Glutamatergic neuron (in vitro differentiated cells): Measurements from ENCODE around the gene ZC3H7B. TPM values are rescaled to one million over a fixed set of nuclear protein-coding genes. Genes with fewer than 3 reads are reported as not detected.

Experiments used
- DNase-seq: peaks from one replicate; pipeline ENCODE4 v3.0.0; 2022
- H3K27ac Mint-ChIP-seq: one replicate; pipeline ENCODE4 v1.8.0; 2020; ENCODE audit warnings: mild to moderate bottlenecking, mixed read lengths, inconsistent platforms; ENCODE audit not compliant: unreplicated experiment
- H3K27me3 Mint-ChIP-seq: one replicate; pipeline ENCODE4 v1.8.0; 2020; ENCODE audit warnings: mild to moderate bottlenecking, moderate library complexity, mixed read lengths, inconsistent platforms; ENCODE audit not compliant: unreplicated experiment
- H3K36me3 Mint-ChIP-seq: one replicate; pipeline ENCODE4 v1.8.0; 2020; ENCODE audit warnings: mild to moderate bottlenecking, mixed read lengths, inconsistent platforms; ENCODE audit not compliant: unreplicated experiment
- H3K4me1 Mint-ChIP-seq: one replicate; pipeline ENCODE4 v1.8.0; 2020; ENCODE audit warnings: mild to moderate bottlenecking, low read depth, mixed read lengths, inconsistent platforms; ENCODE audit not compliant: unreplicated experiment
- H3K4me3 Mint-ChIP-seq: one replicate; pipeline ENCODE4 v1.8.0; 2020; ENCODE audit warnings: mild to moderate bottlenecking, mixed read lengths, inconsistent platforms; ENCODE audit not compliant: unreplicated experiment
- H3K9me3 Mint-ChIP-seq: one replicate; pipeline ENCODE4 v1.8.0; 2020; ENCODE audit warnings: mild to moderate bottlenecking, moderate library complexity, mixed read lengths, inconsistent platforms; ENCODE audit not compliant: unreplicated experiment
- total RNA-seq: library from RNA; stranded (reverse); fragmentation: NEBNext Ultra II Directional; extraction: Animal tissue kit (Norgen Biotek cat#: 25700); gene quantifications from one replicate; pipeline ENCODE4 v1.2.1, GENCODE V29; 2021; ENCODE audit not compliant: unreplicated experiment
- TF ChIP-seq, protein P1 (sequence below): fragments of 200-600 bp; sonication (generic); IDR thresholded peaks from one replicate; pipeline ENCODE4 v1.5.0; 2021; ENCODE audit not compliant: partially characterized antibody, unreplicated experiment

Gene ZC3H7B
- total RNA-seq, 1 donor from 2014 or later = 51.6 TPM

GRCh38 chr22:41263704-41264103 is 37.6 kb upstream of the ZC3H7B start:
- Mint-ChIP-seq H3K4me3 (no peak overlapping the region), H3K27ac (no peak overlapping the region), H3K4me1 (peaks cover 6% of the 10 kb centered on the region), H3K9me3 (peaks cover 1% of the 10 kb centered on the region), H3K36me3 (no peaks in the 10 kb centered on the region), H3K27me3 (peaks cover 9% of the 10 kb centered on the region)
- DNase-seq = no peak
- TF ChIP-seq, protein P1, sequence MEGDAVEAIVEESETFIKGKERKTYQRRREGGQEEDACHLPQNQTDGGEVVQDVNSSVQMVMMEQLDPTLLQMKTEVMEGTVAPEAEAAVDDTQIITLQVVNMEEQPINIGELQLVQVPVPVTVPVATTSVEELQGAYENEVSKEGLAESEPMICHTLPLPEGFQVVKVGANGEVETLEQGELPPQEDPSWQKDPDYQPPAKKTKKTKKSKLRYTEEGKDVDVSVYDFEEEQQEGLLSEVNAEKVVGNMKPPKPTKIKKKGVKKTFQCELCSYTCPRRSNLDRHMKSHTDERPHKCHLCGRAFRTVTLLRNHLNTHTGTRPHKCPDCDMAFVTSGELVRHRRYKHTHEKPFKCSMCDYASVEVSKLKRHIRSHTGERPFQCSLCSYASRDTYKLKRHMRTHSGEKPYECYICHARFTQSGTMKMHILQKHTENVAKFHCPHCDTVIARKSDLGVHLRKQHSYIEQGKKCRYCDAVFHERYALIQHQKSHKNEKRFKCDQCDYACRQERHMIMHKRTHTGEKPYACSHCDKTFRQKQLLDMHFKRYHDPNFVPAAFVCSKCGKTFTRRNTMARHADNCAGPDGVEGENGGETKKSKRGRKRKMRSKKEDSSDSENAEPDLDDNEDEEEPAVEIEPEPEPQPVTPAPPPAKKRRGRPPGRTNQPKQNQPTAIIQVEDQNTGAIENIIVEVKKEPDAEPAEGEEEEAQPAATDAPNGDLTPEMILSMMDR = no peak

GRCh38 chr22:41264408-41264941 is 36.9 kb upstream of the ZC3H7B start:
- DNase-seq = no peak
- peaks cover 9% of the 10 kb centered on the region for H3K27me3 Mint-ChIP-seq
- TF ChIP-seq, protein P1 = no peak
- H3K9me3 Mint-ChIP-seq = peaks cover 1% of the 10 kb centered on the region
- peak overlapping the region; percentile 64 for H3K27ac Mint-ChIP-seq
- H3K4me3 Mint-ChIP-seq = no peak overlapping the region
- no peaks in the 10 kb centered on the region for H3K36me3 Mint-ChIP-seq
- H3K4me1 Mint-ChIP-seq = peaks cover 6% of the 10 kb centered on the region

GRCh38 chr22:41267958-41268357 is 33.4 kb upstream of the ZC3H7B start:
- no peaks in the 10 kb centered on the region for H3K9me3 Mint-ChIP-seq

GRCh38 chr22:41271787-41272186 is 29.5 kb upstream of the ZC3H7B start:
- DNase-seq = no peak
- no peaks in the 10 kb centered on the region for H3K36me3 Mint-ChIP-seq
- peaks cover 2% of the 10 kb centered on the region for H3K27me3 Mint-ChIP-seq
- H3K4me3 Mint-ChIP-seq = no peak overlapping the region
- TF ChIP-seq, protein P1 = no peak
- no peaks in the 10 kb centered on the region for H3K9me3 Mint-ChIP-seq
- no peak overlapping the region for H3K27ac Mint-ChIP-seq
- H3K4me1 Mint-ChIP-seq = no peaks in the 10 kb centered on the region

More at GRCh38 chr22:41267958-41268357, 33.4 kb upstream of the ZC3H7B start:
- peaks cover 9% of the 10 kb centered on the region for H3K27me3 Mint-ChIP-seq
- TF ChIP-seq, protein P1 = no peak
- no peak overlapping the region for H3K4me3 Mint-ChIP-seq
- DNase-seq = no peak
- no peaks in the 10 kb centered on the region for H3K36me3 Mint-ChIP-seq
- peaks cover 6% of the 10 kb centered on the region for H3K4me1 Mint-ChIP-seq
- no peak overlapping the region for H3K27ac Mint-ChIP-seq

GRCh38 chr22:41273128-41273527 is 28.2 kb upstream of the ZC3H7B start:
- Mint-ChIP-seq H3K27me3 (peaks cover 2% of the 10 kb centered on the region), H3K9me3 (no peaks in the 10 kb centered on the region), H3K4me3 (no peak overlapping the region), H3K36me3 (no peaks in the 10 kb centered on the region), H3K4me1 (no peaks in the 10 kb centered on the region), H3K27ac (no peak overlapping the region)
- no peak for DNase-seq
- TF ChIP-seq, protein P1 = no peak
